HEK293 (cell line): ENCODE measurements around the gene GRM4.

ENCODE experiments used
- CTCF ChIA-PET: fragments of 350-600 bp; formaldehyde crosslinking; extraction: SDS; loops from one replicate; lab custom pipeline; 2021; ENCODE audit warnings: antibody characterized with exemption; lab: Yijun Ruan, JAX
- POLR2A ChIA-PET: fragments of 300-600 bp; formaldehyde crosslinking; extraction: SDS; loops from one replicate; lab custom pipeline; 2020; ENCODE audit warnings: antibody characterized with exemption, inconsistent platforms; lab: Yijun Ruan, JAX
- H3K27ac ChIP-seq: fragments of 200-500 bp; sonication (Bioruptor generic); 2 replicates; pipeline ENCODE4 v1.5.1; 2014; ENCODE audit warnings: low read depth, low read length, control low read depth, inconsistent platforms; ENCODE audit errors: extremely low read depth
- H3K36me3 ChIP-seq, 2 experiments: fragments of 200-500 bp in 1 of 2; sonication (Bioruptor generic) in 1 of 2; 1 replicate in 1 of 2; 2 replicates in 1 of 2; pipeline ENCODE4 v1.5.1; 2014 to 2017; ENCODE audit warnings: inconsistent platforms in 2 of 2, low read length in 2 of 2; ENCODE audit not compliant: control insufficient read depth in 2 of 2, insufficient read depth in 1 of 2
- H3K4me1 ChIP-seq: fragments of 200-500 bp; sonication (Bioruptor generic); 2 replicates; pipeline ENCODE4 v1.5.1; 2014; ENCODE audit warnings: mild to moderate bottlenecking, low read length, inconsistent platforms; ENCODE audit not compliant: control insufficient read depth, insufficient read depth
- H3K4me3 ChIP-seq: 2 replicates; pipeline ENCODE4 v1.5.1; 2011; ENCODE audit warnings: low read depth, mild to moderate bottlenecking, control low read depth, low read length, moderate library complexity
- H3K9me3 ChIP-seq: fragments of 200-500 bp; sonication (Bioruptor generic); 2 replicates; pipeline ENCODE4 v1.5.1; 2014; ENCODE audit warnings: low read depth, low read length, inconsistent platforms; ENCODE audit not compliant: control insufficient read depth, insufficient read depth
- HOXA7 ChIP-seq: sonication (generic); formaldehyde crosslinking; IDR thresholded peaks from 2 replicates; pipeline ENCODE4 v1.8.1; 2022; ENCODE audit warnings: missing genetic modification reagents, borderline replicate concordance
- SALL2 ChIP-seq: fragments of 450-650 bp; formaldehyde crosslinking; IDR thresholded peaks from 2 replicates; pipeline ENCODE4 v1.5.0; 2017; ENCODE audit warnings: missing biosample characterization, mild to moderate bottlenecking, missing genetic modification characterization, borderline replicate concordance
- SP3 ChIP-seq: fragments of 450-650 bp; formaldehyde crosslinking; IDR thresholded peaks from 2 replicates; pipeline ENCODE4 v1.5.1; 2016; ENCODE audit warnings: missing biosample characterization, missing genetic modification characterization
- ZBTB11 ChIP-seq: fragments of 450-650 bp; formaldehyde crosslinking; conservative IDR thresholded peaks from 2 replicates; pipeline ENCODE4 v1.5.1; 2016; ENCODE audit warnings: low read depth, missing biosample characterization, missing genetic modification characterization
- ZEB2 ChIP-seq: fragments of 450-650 bp; formaldehyde crosslinking; IDR thresholded peaks from 2 replicates; pipeline ENCODE4 v1.5.1; 2016; ENCODE audit warnings: missing biosample characterization, missing genetic modification characterization
- ZFP3 ChIP-seq: fragments of 450-650 bp; formaldehyde crosslinking; IDR thresholded peaks from 2 replicates; pipeline ENCODE4 v1.5.1; 2016; ENCODE audit warnings: low read depth, missing biosample characterization, missing genetic modification characterization
- ZIC2 ChIP-seq: fragments of 450-650 bp; formaldehyde crosslinking; IDR thresholded peaks from 2 replicates; pipeline ENCODE4 v1.5.1; 2016; ENCODE audit warnings: missing biosample characterization, missing genetic modification characterization
- ZNF138 ChIP-seq: fragments of 450-650 bp; formaldehyde crosslinking; IDR thresholded peaks from 2 replicates; pipeline ENCODE4 v1.5.1; 2016; ENCODE audit warnings: missing biosample characterization, missing genetic modification characterization, borderline replicate concordance
- ZNF19 ChIP-seq: fragments of 450-650 bp; formaldehyde crosslinking; IDR thresholded peaks from 2 replicates; pipeline ENCODE4; 2016; ENCODE audit warnings: missing biosample characterization, missing genetic modification characterization, low read depth
- ZNF274 ChIP-seq, 2 experiments: fragments of 200-500 bp in 1 of 2; fragments of 450-650 bp in 1 of 2; sonication (Bioruptor generic) in 1 of 2; formaldehyde crosslinking in 1 of 2; IDR thresholded peaks; 2 replicates each; pipeline versions ENCODE4 v1.5.1 to v1.6.1; 2014 to 2016; ENCODE audit warnings: borderline replicate concordance in 1 of 2, inconsistent platforms in 1 of 2, low read length in 1 of 2, missing biosample characterization in 1 of 2, missing genetic modification characterization in 1 of 2
- ZNF324 ChIP-seq: fragments of 450-650 bp; formaldehyde crosslinking; IDR thresholded peaks from 2 replicates; pipeline ENCODE4 v1.5.1; 2016; ENCODE audit warnings: missing biosample characterization, missing genetic modification characterization
- ZNF416 ChIP-seq: fragments of 450-650 bp; formaldehyde crosslinking; IDR thresholded peaks from 2 replicates; pipeline ENCODE4 v1.5.1; 2016; ENCODE audit warnings: missing biosample characterization, missing genetic modification characterization
- ZNF473 ChIP-seq: fragments of 450-650 bp; formaldehyde crosslinking; IDR thresholded peaks from 2 replicates; pipeline ENCODE4 v1.5.1; 2017; ENCODE audit warnings: missing biosample characterization, missing genetic modification characterization
- ZNF521 ChIP-seq: fragments of 450-650 bp; formaldehyde crosslinking; IDR thresholded peaks from 2 replicates; pipeline ENCODE4 v1.5.1; 2017; ENCODE audit warnings: missing biosample characterization, mild to moderate bottlenecking, missing genetic modification characterization
- ZNF530 ChIP-seq: fragments of 450-650 bp; formaldehyde crosslinking; IDR thresholded peaks from 2 replicates; pipeline ENCODE4 v1.5.1; 2016; ENCODE audit warnings: low read depth, missing biosample characterization, missing genetic modification characterization
- ZNF664 ChIP-seq: fragments of 450-650 bp; formaldehyde crosslinking; IDR thresholded peaks from 2 replicates; pipeline ENCODE4 v1.5.1; 2016; ENCODE audit warnings: missing biosample characterization, missing genetic modification characterization
- ZNF677 ChIP-seq: fragments of 450-650 bp; IDR thresholded peaks from 2 replicates; pipeline ENCODE4 v1.5.0; 2018; ENCODE audit warnings: missing biosample characterization, mild to moderate bottlenecking, missing genetic modification characterization, moderate library complexity
- ZSCAN16 ChIP-seq: fragments of 450-650 bp; formaldehyde crosslinking; IDR thresholded peaks from 2 replicates; pipeline ENCODE4 v1.5.1; 2016; ENCODE audit warnings: missing biosample characterization, missing genetic modification characterization
- ZSCAN18 ChIP-seq: fragments of 450-650 bp; formaldehyde crosslinking; IDR thresholded peaks from 2 replicates; pipeline ENCODE4 v1.5.1; 2016; ENCODE audit warnings: missing biosample characterization, missing genetic modification characterization
- ZSCAN5A ChIP-seq: fragments of 450-650 bp; formaldehyde crosslinking; IDR thresholded peaks from 2 replicates; pipeline ENCODE4 v1.5.1; 2016; ENCODE audit warnings: missing biosample characterization, missing genetic modification characterization
- TF ChIP-seq, protein P1 (sequence below): sonication (generic); formaldehyde crosslinking; IDR thresholded peaks from 2 replicates; pipeline ENCODE4 v1.8.1; 2022; ENCODE audit warnings: mild to moderate bottlenecking, moderate library complexity, missing genetic modification reagents
- TF ChIP-seq, protein P2 (sequence below): fragments of 450-650 bp; IDR thresholded peaks from 2 replicates; pipeline ENCODE4 v1.5.1; 2018; ENCODE audit warnings: missing biosample characterization, mild to moderate bottlenecking, missing genetic modification characterization

The GRM4 gene

GRCh38 chr6:33988121-33989015, 157.5 kb downstream of the GRM4 start (continued):
- TF ChIP-seq, protein P1, sequence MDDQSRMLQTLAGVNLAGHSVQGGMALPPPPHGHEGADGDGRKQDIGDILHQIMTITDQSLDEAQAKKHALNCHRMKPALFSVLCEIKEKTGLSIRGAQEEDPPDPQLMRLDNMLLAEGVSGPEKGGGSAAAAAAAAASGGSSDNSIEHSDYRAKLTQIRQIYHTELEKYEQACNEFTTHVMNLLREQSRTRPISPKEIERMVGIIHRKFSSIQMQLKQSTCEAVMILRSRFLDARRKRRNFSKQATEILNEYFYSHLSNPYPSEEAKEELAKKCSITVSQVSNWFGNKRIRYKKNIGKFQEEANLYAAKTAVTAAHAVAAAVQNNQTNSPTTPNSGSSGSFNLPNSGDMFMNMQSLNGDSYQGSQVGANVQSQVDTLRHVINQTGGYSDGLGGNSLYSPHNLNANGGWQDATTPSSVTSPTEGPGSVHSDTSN (CRISPR knock-in tag): 0 out of 2 replicates have a peak, but pooled peaks have one; percentile 54
- TF ChIP-seq ZSCAN16 (tag by site-specific recombination): peak; percentile 94
- no peak for TF ChIP-seq ZNF19 (tag by site-specific recombination)
- no peak for TF ChIP-seq ZNF677 (tag by site-specific recombination)
- peak; percentile 97 for TF ChIP-seq ZIC2 (tag by site-specific recombination)

DNA sequence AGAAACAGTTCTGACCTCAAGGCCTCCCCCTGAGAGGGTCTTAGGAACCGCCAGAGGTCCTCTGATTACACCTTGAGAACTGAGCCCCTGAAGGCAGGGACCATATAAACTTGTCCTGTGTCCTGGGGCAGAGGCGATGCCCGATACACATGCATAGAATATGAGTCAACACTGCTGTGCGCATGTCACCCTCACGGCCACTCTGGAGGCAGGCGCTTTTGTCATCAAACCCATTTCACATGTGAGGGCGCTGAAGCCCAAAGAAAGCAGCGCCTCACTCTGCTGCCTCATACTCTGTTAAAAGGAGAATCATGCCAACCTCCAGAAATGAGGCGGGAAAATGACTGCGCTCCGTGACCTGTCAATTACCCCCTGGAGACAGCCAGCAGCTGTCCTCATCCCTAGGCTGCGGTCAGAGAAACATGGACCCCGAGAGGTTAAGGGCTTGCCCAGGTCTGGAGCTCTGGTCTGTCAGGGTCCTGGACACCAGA, 158.3 kb downstream of the GRM4 start:
- TF ChIP-seq SP3 (tag by site-specific recombination) (no peak), ZSCAN5A (tag by site-specific recombination) (no peak), SALL2 (tag by site-specific recombination) (no peak), ZBTB11 (tag by site-specific recombination) (no peak), ZNF664 (tag by site-specific recombination) (no peak), HOXA7 (CRISPR knock-in tag) (no peak), ZNF274 (IDR thresholded peaks at IDR 0.05; ENCODE audit: low read length) (no peak), ZNF274 (tag by site-specific recombination; IDR thresholded peaks at IDR 0.05; ENCODE audit: borderline replicate concordance) (no peak), ZEB2 (tag by site-specific recombination) (no peak), ZNF521 (tag by site-specific recombination) (no peak)
- Histone ChIP-seq H3K9me3 (no peaks in the 10 kb centered on the region), H3K27ac (no peak overlapping the region), H3K4me3 (no peak overlapping the region), H3K4me1 (peaks cover 7% of the 10 kb centered on the region; the same call in 1 of the 2 replicates), H3K36me3 (no peaks in the 10 kb centered on the region)
- ChIA-PET CTCF (interaction anchor here (1.1 to 1.8 kb wide), 3 partner anchors 28 to 166 kb away, joined by 5 to 8 read pairs (median 7); no protein-coding TSS in a partner anchor), POLR2A (no interaction called here)

- CTCF ChIA-PET: no interaction called here
- POLR2A ChIA-PET: no interaction called here
- TF ChIP-seq ZNF416 (tag by site-specific recombination) (no peak), ZNF138 (tag by site-specific recombination) (no peak), ZFP3 (no peak), ZNF530 (tag by site-specific recombination) (no peak), ZSCAN18 (no peak), ZNF324 (no peak), ZNF473 (no peak)
- TF ChIP-seq, protein P2, sequence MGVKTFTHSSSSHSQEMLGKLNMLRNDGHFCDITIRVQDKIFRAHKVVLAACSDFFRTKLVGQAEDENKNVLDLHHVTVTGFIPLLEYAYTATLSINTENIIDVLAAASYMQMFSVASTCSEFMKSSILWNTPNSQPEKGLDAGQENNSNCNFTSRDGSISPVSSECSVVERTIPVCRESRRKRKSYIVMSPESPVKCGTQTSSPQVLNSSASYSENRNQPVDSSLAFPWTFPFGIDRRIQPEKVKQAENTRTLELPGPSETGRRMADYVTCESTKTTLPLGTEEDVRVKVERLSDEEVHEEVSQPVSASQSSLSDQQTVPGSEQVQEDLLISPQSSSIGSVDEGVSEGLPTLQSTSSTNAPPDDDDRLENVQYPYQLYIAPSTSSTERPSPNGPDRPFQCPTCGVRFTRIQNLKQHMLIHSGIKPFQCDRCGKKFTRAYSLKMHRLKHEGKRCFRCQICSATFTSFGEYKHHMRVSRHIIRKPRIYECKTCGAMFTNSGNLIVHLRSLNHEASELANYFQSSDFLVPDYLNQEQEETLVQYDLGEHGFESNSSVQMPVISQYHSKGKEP (tag by site-specific recombination): no peak
These were observed 159.9 kb downstream of the GRM4 start for GRCh38 chr6:33985947-33986346.

More at GRCh38 chr6:33985947-33986346, 159.9 kb downstream of the GRM4 start:
- H3K4me3 ChIP-seq: no peak overlapping the region
- H3K4me1 ChIP-seq: peaks cover 7% of the 10 kb centered on the region; the same call in 1 of the 2 replicates
- no peaks in the 10 kb centered on the region for H3K9me3 ChIP-seq
- H3K36me3 ChIP-seq: no peaks in the 10 kb centered on the region
- H3K27ac ChIP-seq: no peak overlapping the region
